ENCODE results near the gene ARHGAP33. TPM values are rescaled to one million over a fixed set of nuclear protein-coding genes. Genes with fewer than 3 reads are reported as not detected.
A peak's percentile ranks its signal among the peaks of the same experiment; 100 is the strongest.

Gene ARHGAP33
- total and polyA plus RNA-seq, 2 experiments from 2014 or later: 11.6 to 22.1 TPM

DNA sequence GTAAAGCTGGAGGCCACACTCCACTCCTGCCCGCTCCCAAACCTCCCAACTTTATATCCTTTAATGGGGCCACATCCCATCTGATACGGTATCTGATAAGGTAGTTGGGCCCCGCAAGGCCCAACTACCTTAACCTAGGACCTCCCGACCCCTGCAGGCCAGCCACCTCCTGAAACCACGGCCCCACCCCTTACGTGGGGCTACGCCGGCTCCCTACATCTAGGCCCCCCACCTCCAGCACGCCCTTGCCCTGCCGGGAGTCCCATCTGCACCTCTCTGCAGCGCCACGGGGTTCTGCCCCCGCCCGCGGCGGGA lies 35.3 kb upstream of the ARHGAP33 start:
- peak overlapping the region; percentile 81; the same call in 1 of the 2 replicates for H3K27ac ChIP-seq (ENCODE audit: low read depth)
- H3K9me3 Mint-ChIP-seq: no peaks in the 10 kb centered on the region
- ATAC-seq: peak; percentile 12

More for the DNA sequence above, 35.3 kb upstream of the ARHGAP33 start:
- Mint-ChIP-seq H3K4me3 (peak overlapping the region; percentile 83), H3K27ac (no peak overlapping the region), H3K36me3 (ENCODE audit: low read depth) (peaks cover 41% of the 10 kb centered on the region), H3K4me1 (peaks cover 10% of the 10 kb centered on the region), H3K27me3 (ENCODE audit: insufficient read depth, low read depth, poor library complexity) (peaks cover 5% of the 10 kb centered on the region)
- no peak for DNase-seq (ENCODE audit: low spot score)
- H3K4me1 ChIP-seq (ENCODE audit: insufficient read depth): peaks cover 4% of the 10 kb centered on the region; the same call in 1 of the 2 replicates
- H2AFZ ChIP-seq: peak overlapping the region; percentile 78; the same call in 1 of the 2 replicates
- peaks cover 4% of the 10 kb centered on the region; the same call in 1 of the 2 replicates for H3K36me3 ChIP-seq (ENCODE audit: insufficient read depth)
- peak overlapping the region; percentile 96 for H3K4me3 ChIP-seq
- peaks cover 10% of the 10 kb centered on the region for H3F3A ChIP-seq (replicated peaks; ENCODE audit: low read depth)
- H3K4me2 ChIP-seq: peak overlapping the region; percentile 91
- H4K20me1 ChIP-seq (replicated peaks; ENCODE audit: insufficient read depth): no peaks in the 10 kb centered on the region; the same call in 1 of the 2 replicates
- no peaks in the 10 kb centered on the region for H3K9me2 ChIP-seq (ENCODE audit: insufficient read depth)
- TF ChIP-seq POLR2AphosphoS5 (IDR thresholded peaks at IDR 0.05; ENCODE audit: low read depth) (0 out of 2 replicates have a peak, but pooled peaks have one; percentile 1), EZH2 (IDR thresholded peaks at IDR 0.05; ENCODE audit: low read depth, unreplicated experiment) (no peak)
- TF ChIP-seq, protein P1, sequence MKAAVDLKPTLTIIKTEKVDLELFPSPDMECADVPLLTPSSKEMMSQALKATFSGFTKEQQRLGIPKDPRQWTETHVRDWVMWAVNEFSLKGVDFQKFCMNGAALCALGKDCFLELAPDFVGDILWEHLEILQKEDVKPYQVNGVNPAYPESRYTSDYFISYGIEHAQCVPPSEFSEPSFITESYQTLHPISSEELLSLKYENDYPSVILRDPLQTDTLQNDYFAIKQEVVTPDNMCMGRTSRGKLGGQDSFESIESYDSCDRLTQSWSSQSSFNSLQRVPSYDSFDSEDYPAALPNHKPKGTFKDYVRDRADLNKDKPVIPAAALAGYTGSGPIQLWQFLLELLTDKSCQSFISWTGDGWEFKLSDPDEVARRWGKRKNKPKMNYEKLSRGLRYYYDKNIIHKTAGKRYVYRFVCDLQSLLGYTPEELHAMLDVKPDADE (IDR thresholded peaks at IDR 0.05): no peak
- TF ChIP-seq, protein P2, sequence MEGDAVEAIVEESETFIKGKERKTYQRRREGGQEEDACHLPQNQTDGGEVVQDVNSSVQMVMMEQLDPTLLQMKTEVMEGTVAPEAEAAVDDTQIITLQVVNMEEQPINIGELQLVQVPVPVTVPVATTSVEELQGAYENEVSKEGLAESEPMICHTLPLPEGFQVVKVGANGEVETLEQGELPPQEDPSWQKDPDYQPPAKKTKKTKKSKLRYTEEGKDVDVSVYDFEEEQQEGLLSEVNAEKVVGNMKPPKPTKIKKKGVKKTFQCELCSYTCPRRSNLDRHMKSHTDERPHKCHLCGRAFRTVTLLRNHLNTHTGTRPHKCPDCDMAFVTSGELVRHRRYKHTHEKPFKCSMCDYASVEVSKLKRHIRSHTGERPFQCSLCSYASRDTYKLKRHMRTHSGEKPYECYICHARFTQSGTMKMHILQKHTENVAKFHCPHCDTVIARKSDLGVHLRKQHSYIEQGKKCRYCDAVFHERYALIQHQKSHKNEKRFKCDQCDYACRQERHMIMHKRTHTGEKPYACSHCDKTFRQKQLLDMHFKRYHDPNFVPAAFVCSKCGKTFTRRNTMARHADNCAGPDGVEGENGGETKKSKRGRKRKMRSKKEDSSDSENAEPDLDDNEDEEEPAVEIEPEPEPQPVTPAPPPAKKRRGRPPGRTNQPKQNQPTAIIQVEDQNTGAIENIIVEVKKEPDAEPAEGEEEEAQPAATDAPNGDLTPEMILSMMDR (conservative IDR thresholded peaks at IDR 0.05; ENCODE audit: low read depth in 2 of 2): 0 out of 4 replicates have a peak, but pooled peaks of 1 of the 2 experiments have one; percentile 11
- TF ChIP-seq, protein P3, sequence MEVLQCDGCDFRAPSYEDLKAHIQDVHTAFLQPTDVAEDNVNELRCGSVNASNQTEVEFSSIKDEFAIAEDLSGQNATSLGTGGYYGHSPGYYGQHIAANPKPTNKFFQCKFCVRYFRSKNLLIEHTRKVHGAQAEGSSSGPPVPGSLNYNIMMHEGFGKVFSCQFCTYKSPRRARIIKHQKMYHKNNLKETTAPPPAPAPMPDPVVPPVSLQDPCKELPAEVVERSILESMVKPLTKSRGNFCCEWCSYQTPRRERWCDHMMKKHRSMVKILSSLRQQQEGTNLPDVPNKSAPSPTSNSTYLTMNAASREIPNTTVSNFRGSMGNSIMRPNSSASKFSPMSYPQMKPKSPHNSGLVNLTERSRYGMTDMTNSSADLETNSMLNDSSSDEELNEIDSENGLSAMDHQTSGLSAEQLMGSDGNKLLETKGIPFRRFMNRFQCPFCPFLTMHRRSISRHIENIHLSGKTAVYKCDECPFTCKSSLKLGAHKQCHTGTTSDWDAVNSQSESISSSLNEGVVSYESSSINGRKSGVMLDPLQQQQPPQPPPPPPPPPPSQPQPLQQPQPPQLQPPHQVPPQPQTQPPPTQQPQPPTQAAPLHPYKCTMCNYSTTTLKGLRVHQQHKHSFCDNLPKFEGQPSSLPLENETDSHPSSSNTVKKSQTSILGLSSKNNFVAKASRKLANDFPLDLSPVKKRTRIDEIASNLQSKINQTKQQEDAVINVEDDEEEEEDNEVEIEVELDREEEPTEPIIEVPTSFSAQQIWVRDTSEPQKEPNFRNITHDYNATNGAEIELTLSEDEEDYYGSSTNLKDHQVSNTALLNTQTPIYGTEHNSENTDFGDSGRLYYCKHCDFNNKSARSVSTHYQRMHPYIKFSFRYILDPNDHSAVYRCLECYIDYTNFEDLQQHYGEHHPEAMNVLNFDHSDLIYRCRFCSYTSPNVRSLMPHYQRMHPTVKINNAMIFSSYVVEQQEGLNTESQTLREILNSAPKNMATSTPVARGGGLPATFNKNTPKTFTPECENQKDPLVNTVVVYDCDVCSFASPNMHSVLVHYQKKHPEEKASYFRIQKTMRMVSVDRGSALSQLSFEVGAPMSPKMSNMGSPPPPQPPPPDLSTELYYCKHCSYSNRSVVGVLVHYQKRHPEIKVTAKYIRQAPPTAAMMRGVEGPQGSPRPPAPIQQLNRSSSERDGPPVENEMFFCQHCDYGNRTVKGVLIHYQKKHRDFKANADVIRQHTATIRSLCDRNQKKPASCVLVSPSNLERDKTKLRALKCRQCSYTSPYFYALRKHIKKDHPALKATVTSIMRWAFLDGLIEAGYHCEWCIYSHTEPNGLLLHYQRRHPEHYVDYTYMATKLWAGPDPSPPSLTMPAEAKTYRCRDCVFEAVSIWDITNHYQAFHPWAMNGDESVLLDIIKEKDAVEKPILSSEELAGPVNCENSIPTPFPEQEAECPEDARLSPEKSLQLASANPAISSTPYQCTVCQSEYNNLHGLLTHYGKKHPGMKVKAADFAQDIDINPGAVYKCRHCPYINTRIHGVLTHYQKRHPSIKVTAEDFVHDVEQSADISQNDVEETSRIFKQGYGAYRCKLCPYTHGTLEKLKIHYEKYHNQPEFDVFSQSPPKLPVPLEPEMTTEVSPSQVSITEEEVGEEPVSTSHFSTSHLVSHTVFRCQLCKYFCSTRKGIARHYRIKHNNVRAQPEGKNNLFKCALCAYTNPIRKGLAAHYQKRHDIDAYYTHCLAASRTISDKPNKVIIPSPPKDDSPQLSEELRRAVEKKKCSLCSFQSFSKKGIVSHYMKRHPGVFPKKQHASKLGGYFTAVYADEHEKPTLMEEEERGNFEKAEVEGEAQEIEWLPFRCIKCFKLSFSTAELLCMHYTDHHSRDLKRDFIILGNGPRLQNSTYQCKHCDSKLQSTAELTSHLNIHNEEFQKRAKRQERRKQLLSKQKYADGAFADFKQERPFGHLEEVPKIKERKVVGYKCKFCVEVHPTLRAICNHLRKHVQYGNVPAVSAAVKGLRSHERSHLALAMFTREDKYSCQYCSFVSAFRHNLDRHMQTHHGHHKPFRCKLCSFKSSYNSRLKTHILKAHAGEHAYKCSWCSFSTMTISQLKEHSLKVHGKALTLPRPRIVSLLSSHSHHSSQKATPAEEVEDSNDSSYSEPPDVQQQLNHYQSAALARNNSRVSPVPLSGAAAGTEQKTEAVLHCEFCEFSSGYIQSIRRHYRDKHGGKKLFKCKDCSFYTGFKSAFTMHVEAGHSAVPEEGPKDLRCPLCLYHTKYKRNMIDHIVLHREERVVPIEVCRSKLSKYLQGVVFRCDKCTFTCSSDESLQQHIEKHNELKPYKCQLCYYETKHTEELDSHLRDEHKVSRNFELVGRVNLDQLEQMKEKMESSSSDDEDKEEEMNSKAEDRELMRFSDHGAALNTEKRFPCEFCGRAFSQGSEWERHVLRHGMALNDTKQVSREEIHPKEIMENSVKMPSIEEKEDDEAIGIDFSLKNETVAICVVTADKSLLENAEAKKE (CRISPR knock-in tag; IDR thresholded peaks at IDR 0.05): no peak
- TF ChIP-seq, protein P4, sequence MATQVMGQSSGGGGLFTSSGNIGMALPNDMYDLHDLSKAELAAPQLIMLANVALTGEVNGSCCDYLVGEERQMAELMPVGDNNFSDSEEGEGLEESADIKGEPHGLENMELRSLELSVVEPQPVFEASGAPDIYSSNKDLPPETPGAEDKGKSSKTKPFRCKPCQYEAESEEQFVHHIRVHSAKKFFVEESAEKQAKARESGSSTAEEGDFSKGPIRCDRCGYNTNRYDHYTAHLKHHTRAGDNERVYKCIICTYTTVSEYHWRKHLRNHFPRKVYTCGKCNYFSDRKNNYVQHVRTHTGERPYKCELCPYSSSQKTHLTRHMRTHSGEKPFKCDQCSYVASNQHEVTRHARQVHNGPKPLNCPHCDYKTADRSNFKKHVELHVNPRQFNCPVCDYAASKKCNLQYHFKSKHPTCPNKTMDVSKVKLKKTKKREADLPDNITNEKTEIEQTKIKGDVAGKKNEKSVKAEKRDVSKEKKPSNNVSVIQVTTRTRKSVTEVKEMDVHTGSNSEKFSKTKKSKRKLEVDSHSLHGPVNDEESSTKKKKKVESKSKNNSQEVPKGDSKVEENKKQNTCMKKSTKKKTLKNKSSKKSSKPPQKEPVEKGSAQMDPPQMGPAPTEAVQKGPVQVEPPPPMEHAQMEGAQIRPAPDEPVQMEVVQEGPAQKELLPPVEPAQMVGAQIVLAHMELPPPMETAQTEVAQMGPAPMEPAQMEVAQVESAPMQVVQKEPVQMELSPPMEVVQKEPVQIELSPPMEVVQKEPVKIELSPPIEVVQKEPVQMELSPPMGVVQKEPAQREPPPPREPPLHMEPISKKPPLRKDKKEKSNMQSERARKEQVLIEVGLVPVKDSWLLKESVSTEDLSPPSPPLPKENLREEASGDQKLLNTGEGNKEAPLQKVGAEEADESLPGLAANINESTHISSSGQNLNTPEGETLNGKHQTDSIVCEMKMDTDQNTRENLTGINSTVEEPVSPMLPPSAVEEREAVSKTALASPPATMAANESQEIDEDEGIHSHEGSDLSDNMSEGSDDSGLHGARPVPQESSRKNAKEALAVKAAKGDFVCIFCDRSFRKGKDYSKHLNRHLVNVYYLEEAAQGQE (IDR thresholded peaks at IDR 0.05; ENCODE audit: unreplicated experiment): no peak
- H3K27me3 ChIP-seq (ENCODE audit: insufficient read depth): no peaks in the 10 kb centered on the region
- H3K79me2 ChIP-seq (replicated peaks; ENCODE audit: insufficient read depth): no peaks in the 10 kb centered on the region

All from GM23338 (cell line).